ENCODE measurements around the gene GDF10. TPM values are rescaled to one million over a fixed set of nuclear protein-coding genes. Genes with fewer than 3 reads are reported as not detected.

Gene GDF10
- polyA plus RNA-seq, 1 donor from 2014 or later, result 0.66 TPM

GRCh38 chr10:47268696-47269095, 31.3 kb upstream of the GDF10 start:
- no peak overlapping the region for H3K27ac ChIP-seq (ENCODE audit: low read length)
- no peaks in the 10 kb centered on the region for H3K36me3 ChIP-seq (ENCODE audit: insufficient read depth, low read length)
- TF ChIP-seq MXI1 (conservative IDR thresholded peaks at IDR 0.05; ENCODE audit: poor library complexity, severe bottlenecking), result no peak
- no peaks in the 10 kb centered on the region for H3K79me2 ChIP-seq (replicated peaks; ENCODE audit: insufficient read depth, low read length)
- H3K4me3 ChIP-seq (ENCODE audit: low read length), result no peak overlapping the region
- peaks cover 5% of the 10 kb centered on the region for H3K9me3 ChIP-seq (ENCODE audit: low read length)
- H3K9me2 ChIP-seq (ENCODE audit: insufficient read depth, low read length), result no peaks in the 10 kb centered on the region
- no peak overlapping the region for H3K9ac ChIP-seq (ENCODE audit: low read length)
- H2AFZ ChIP-seq (ENCODE audit: low read depth, low read length), result no peak overlapping the region
- H3K4me2 ChIP-seq (ENCODE audit: low read length), result no peak overlapping the region
- H4K20me1 ChIP-seq (ENCODE audit: insufficient read depth), result no peaks in the 10 kb centered on the region
- H3K27me3 ChIP-seq (ENCODE audit: insufficient read depth, low read depth, low read length), result no peaks in the 10 kb centered on the region
- H3F3A ChIP-seq (ENCODE audit: insufficient read depth, low read length, poor library complexity, severe bottlenecking), result no peaks in the 10 kb centered on the region

GRCh38 chr10:47269294-47269693, 30.7 kb upstream of the GDF10 start:
- Histone ChIP-seq H3K27ac (ENCODE audit: low read length) (no peak overlapping the region), H3K4me3 (ENCODE audit: low read length) (no peak overlapping the region), H4K20me1 (ENCODE audit: insufficient read depth) (no peaks in the 10 kb centered on the region), H3K9me2 (ENCODE audit: insufficient read depth, low read length) (no peaks in the 10 kb centered on the region), H3K36me3 (ENCODE audit: insufficient read depth, low read length) (no peaks in the 10 kb centered on the region), H3K4me2 (ENCODE audit: low read length) (no peak overlapping the region), H3K9ac (ENCODE audit: low read length) (no peak overlapping the region), H2AFZ (ENCODE audit: low read depth, low read length) (no peak overlapping the region), H3K9me3 (ENCODE audit: low read length) (peaks cover 5% of the 10 kb centered on the region), H3F3A (ENCODE audit: insufficient read depth, low read length, poor library complexity, severe bottlenecking) (no peaks in the 10 kb centered on the region), H3K79me2 (replicated peaks; ENCODE audit: insufficient read depth, low read length) (no peaks in the 10 kb centered on the region), H3K27me3 (ENCODE audit: insufficient read depth, low read depth, low read length) (no peaks in the 10 kb centered on the region)
- TF ChIP-seq REST (IDR thresholded peaks at IDR 0.05; ENCODE audit: borderline replicate concordance) (no peak), EZH2 (IDR thresholded peaks at IDR 0.05; ENCODE audit: borderline replicate concordance, insufficient read depth, low read length, poor library complexity, severe bottlenecking) (no peak), POLR2AphosphoS5 (IDR thresholded peaks at IDR 0.05) (no peak), SMC3 (conservative IDR thresholded peaks at IDR 0.05; ENCODE audit: poor library complexity) (no peak), EP300 (conservative IDR thresholded peaks at IDR 0.05; ENCODE audit: poor library complexity, severe bottlenecking) (no peak), CTCF (IDR thresholded peaks at IDR 0.05; ENCODE audit: poor library complexity, severe bottlenecking) (no peak), RAD21 (conservative IDR thresholded peaks at IDR 0.05) (no peak), TAF1 (IDR thresholded peaks at IDR 0.05; ENCODE audit: low read depth) (no peak), MXI1 (conservative IDR thresholded peaks at IDR 0.05; ENCODE audit: poor library complexity, severe bottlenecking) (no peak)

- H2AFZ ChIP-seq (ENCODE audit: low read depth, low read length), result no peak overlapping the region
- no peak overlapping the region for H3K4me2 ChIP-seq (ENCODE audit: low read length)
- no peaks in the 10 kb centered on the region for H3K79me2 ChIP-seq (replicated peaks; ENCODE audit: insufficient read depth, low read length)
- no peak overlapping the region for H3K27ac ChIP-seq (ENCODE audit: low read length)
- H3K36me3 ChIP-seq (ENCODE audit: insufficient read depth, low read length), result no peaks in the 10 kb centered on the region
- no peaks in the 10 kb centered on the region for H4K20me1 ChIP-seq (ENCODE audit: insufficient read depth)
- no peak overlapping the region for H3K4me3 ChIP-seq (ENCODE audit: low read length)
- peaks cover 5% of the 10 kb centered on the region for H3K9me3 ChIP-seq (ENCODE audit: low read length)
- H3K9me2 ChIP-seq (ENCODE audit: insufficient read depth, low read length), result no peaks in the 10 kb centered on the region
- TF ChIP-seq EP300 (conservative IDR thresholded peaks at IDR 0.05; ENCODE audit: poor library complexity, severe bottlenecking) (no peak), MXI1 (conservative IDR thresholded peaks at IDR 0.05; ENCODE audit: poor library complexity, severe bottlenecking) (no peak), TAF1 (IDR thresholded peaks at IDR 0.05; ENCODE audit: low read depth) (no peak), CTCF (IDR thresholded peaks at IDR 0.05; ENCODE audit: poor library complexity, severe bottlenecking) (no peak), RAD21 (conservative IDR thresholded peaks at IDR 0.05) (no peak), EZH2 (IDR thresholded peaks at IDR 0.05; ENCODE audit: borderline replicate concordance, insufficient read depth, low read length, poor library complexity, severe bottlenecking) (no peak), POLR2AphosphoS5 (IDR thresholded peaks at IDR 0.05) (no peak)
- H3K27me3 ChIP-seq (ENCODE audit: insufficient read depth, low read depth, low read length), result no peaks in the 10 kb centered on the region
- no peak overlapping the region for H3K9ac ChIP-seq (ENCODE audit: low read length)
- H3F3A ChIP-seq (ENCODE audit: insufficient read depth, low read length, poor library complexity, severe bottlenecking), result no peaks in the 10 kb centered on the region
Observed at GRCh38 chr10:47276071-47276470, 23.9 kb upstream of the GDF10 start.

All from neural cell (in vitro differentiated cells).